GM06990 (cell line): ENCODE measurements around the gene PTPMT1.

Source experiments
- DNase-seq: peaks from one replicate; pipeline ENCODE4 v3.0.0-alpha.2; 2011; ENCODE audit not compliant: insufficient read length; ENCODE audit errors: extremely low read depth
- H3K27me3 ChIP-seq: replicated peaks from 2 replicates; pipeline ENCODE4 v1.6.0; 2011; ENCODE audit warnings: low read length; ENCODE audit not compliant: control insufficient read depth, insufficient read depth
- H3K36me3 ChIP-seq: 2 replicates; pipeline ENCODE4 v1.5.1; 2011; ENCODE audit warnings: low read length; ENCODE audit not compliant: control insufficient read depth, insufficient read depth
- H3K4me3 ChIP-seq: replicated peaks from 2 replicates; pipeline ENCODE4 v1.5.1; 2011; ENCODE audit warnings: low read depth, mild to moderate bottlenecking, control low read depth, low read length
- TF ChIP-seq, protein P1 (sequence below): IDR thresholded peaks from 2 replicates; pipeline ENCODE4 v1.5.1; 2011; ENCODE audit warnings: low read length, control low read depth, mild to moderate bottlenecking, inconsistent platforms; ENCODE audit not compliant: insufficient read depth, poor library complexity, severe bottlenecking

Gene PTPMT1

DNA sequence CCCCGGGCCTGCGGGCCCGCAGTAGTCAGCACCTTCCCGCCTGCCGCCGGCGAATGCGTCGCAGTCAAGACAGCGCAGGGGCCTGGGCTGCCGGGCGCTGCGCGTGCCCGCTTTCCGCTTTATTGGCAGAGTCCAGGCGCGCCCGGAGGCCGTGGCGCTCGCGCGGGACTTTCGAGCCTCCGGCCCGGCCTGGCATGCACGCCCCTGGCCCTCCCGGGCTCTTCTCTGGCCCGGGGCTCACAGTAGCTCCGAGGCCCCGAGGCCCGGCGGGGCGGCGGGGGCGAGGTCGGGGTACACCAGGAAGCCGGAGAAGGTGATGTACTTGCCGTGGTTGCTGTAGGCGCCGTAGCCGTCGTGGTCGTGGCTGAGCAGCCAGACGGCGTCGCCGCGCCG lies 24.2 kb downstream of the PTPMT1 start:
- no peak for DNase-seq
- H3K27me3 ChIP-seq, result no peaks in the 10 kb centered on the region; the same call in 1 of the 2 replicates
- TF ChIP-seq, protein P1, sequence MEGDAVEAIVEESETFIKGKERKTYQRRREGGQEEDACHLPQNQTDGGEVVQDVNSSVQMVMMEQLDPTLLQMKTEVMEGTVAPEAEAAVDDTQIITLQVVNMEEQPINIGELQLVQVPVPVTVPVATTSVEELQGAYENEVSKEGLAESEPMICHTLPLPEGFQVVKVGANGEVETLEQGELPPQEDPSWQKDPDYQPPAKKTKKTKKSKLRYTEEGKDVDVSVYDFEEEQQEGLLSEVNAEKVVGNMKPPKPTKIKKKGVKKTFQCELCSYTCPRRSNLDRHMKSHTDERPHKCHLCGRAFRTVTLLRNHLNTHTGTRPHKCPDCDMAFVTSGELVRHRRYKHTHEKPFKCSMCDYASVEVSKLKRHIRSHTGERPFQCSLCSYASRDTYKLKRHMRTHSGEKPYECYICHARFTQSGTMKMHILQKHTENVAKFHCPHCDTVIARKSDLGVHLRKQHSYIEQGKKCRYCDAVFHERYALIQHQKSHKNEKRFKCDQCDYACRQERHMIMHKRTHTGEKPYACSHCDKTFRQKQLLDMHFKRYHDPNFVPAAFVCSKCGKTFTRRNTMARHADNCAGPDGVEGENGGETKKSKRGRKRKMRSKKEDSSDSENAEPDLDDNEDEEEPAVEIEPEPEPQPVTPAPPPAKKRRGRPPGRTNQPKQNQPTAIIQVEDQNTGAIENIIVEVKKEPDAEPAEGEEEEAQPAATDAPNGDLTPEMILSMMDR, result no peak
- no peak overlapping the region for H3K4me3 ChIP-seq
- H3K36me3 ChIP-seq, result no peaks in the 10 kb centered on the region; the same call in 1 of the 2 replicates

DNA sequence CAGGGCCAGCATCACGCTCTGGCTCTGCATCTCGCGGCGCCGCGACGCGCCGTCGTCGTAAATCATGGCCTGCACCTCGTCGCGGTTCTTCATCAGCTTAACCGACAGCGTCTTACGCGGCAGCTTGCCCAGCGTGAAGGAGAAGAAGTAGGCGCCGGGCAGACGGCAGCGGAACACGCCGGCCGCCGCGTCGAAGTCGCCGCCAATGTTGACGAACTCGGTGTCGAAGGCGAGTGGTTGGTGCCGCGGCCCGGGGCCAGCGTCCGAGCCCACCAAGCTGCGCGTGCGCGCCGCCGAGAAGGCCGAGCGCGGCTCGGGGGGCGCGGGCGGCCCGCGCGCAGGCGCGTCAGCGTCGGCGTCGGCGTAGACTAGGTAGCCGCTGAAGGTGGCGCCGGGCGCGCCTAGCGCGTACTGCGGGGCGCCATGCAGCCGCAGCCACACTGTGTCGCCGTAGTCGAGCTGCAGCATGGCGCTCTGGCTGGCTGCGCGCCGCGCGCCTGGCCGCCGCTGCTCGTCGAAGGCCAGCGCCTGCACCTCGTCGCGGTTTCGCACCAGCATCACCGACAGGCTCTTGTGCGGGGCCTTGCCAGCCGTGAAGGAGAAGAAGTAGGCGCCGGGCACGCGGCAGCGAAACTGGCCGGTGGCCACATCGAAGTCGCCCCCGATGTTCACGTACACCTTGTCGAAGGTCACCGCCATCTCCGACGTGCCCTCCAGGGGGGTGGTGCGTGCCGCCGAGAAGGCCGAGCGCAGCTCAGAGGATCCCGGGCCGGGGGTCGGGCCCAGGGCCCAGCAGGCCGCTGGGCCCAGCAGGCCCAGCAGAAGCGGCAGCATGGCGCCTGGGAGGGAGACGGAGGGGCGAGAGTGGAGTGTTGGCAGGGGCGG lies 24.8 kb downstream of the PTPMT1 start:
- no peak overlapping the region for H3K4me3 ChIP-seq
- no peaks in the 10 kb centered on the region; the same call in 1 of the 2 replicates for H3K27me3 ChIP-seq
- no peaks in the 10 kb centered on the region; the same call in 1 of the 2 replicates for H3K36me3 ChIP-seq
- no peak for DNase-seq
- TF ChIP-seq, protein P1, result no peak

DNA sequence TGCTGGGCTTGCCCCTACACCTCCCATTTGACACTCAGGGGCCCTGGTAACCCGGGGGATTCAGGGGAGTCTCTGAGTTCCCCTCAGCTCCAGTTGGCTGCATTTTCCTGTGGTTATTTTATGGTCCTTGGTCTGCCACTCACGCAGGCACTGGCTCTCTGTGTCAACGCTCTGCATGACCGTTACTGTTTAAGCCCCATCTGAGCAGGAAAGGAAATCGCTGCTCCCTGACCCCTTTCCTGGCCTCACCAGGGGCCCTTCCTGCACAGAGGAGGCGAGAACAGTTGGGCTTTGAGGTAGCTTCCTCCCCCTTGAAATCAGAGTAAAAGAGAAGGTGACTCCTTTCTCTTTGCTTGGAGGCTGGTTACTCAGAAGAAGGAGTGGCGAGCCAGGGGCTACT lies 26.4 kb downstream of the PTPMT1 start:
- TF ChIP-seq, protein P1, result no peak
- H3K27me3 ChIP-seq, result no peaks in the 10 kb centered on the region; the same call in 1 of the 2 replicates

DNA sequence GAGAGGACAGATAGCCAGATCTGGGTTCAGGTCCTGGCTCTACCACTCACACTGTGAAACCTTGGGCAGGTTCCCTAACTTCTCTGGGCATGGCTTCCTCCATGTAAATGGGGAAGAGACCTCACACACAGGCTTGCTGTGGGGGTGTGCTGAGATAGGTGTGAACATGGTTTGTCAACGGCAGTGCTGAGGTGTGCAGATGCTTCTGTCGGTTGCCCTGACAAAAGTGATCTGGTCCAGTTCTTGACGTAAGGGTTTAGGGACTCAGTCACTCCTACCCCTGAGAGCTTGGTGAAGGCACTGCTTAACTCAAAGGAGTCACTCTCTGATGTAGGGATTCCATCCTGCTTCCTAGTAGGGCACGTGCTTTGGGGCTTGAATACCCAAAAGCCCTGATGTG lies 26.9 kb downstream of the PTPMT1 start:
- Histone ChIP-seq H3K27me3 (no peaks in the 10 kb centered on the region; the same call in 1 of the 2 replicates), H3K36me3 (no peaks in the 10 kb centered on the region; the same call in 1 of the 2 replicates), H3K4me3 (no peak overlapping the region)
- TF ChIP-seq, protein P1, result no peak
- no peak for DNase-seq

More for the DNA sequence above, 26.4 kb downstream of the PTPMT1 start:
- DNase-seq, result no peak
- Histone ChIP-seq H3K4me3 (no peak overlapping the region), H3K36me3 (no peaks in the 10 kb centered on the region; the same call in 1 of the 2 replicates)

DNA sequence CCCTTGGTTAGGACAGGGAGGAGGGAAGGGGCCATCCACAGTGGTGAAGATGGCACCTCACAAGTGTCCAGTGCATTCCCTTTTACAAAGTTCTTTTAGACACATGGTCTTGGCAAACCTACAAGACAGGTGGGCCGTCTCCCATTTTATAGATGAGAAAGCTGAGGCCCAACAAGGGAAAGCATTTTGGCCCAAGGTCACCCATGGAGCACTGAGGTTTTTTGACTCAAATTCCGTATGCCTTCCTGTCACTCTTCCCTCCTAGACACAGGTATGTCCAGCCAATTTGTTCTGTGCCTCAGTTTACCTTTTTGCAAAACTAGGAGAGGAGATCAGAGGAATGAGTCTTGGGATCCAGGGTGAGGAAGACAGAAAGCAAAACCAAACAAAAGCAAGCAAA lies 27.6 kb downstream of the PTPMT1 start:
- H3K27me3 ChIP-seq, result no peaks in the 10 kb centered on the region; the same call in 1 of the 2 replicates
- no peaks in the 10 kb centered on the region for H3K36me3 ChIP-seq
- no peak for DNase-seq
- TF ChIP-seq, protein P1, result no peak
- no peak overlapping the region for H3K4me3 ChIP-seq
